GM21737 (cell line): ENCODE results near the gene CPLX1.
"Not testable (repeated sequence)": the region's sequence is repeated elsewhere in the genome, so short reads cannot be mapped to it uniquely, and the experiment has no call there.

Experiments used
- ATAC-seq: cut with Tn5 transposase; IDR thresholded peaks from one replicate; pipeline ENCODE4 v1.9.1; 2021; ENCODE audit warnings: mild to moderate bottlenecking, moderate library complexity; ENCODE audit not compliant: unreplicated experiment

CPLX1 gene

DNA sequence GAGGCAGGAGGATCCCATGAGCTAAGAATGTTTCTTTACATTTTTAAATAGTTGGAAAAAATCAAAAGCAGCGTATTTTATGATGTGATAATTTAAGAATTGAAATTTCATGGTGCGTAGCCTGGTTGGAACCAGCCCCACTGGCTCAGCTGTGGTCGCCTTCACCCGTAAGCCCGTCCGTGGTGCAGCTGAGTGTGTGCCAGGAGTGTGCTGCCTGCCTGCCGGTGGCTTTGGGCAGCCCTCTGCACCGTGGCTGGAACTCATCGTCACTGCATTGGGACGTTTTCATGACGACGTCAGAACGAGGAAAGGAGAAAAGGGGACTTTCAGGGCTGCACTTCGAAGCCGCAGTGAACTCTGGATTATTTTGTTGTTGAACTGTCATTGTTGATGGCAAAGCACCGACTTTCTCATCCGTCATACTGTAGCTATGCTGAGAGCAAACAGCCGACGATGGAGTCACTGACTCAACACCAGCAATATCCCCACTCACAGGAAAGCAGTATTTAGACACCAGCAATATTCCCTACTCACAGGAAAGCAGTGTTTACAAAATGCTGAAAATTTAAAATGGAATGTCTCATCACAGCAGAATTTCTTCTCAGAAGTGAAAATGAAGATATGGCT is 85.2 kb downstream of the CPLX1 start:
- no peak for ATAC-seq

DNA sequence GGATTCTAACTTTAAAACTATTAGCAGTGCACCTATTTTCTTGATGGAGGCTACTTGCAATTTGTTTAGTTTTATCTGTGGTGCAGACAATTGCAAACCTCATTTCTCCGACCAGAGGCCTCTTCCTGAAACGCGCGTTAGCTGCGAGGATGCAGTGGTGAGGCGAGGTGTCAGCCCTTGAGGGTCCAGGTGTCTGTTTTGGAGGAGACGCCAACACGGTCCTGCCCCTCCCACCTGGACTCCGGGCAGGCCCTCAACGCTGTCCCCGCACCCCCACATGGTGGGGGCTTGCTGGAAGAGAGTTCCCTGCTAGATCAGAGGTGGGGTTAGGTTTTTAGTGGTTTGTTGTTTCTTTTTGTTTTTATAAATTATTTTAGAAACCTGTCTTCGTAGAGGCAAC is 85.9 kb downstream of the CPLX1 start:
- no peak for ATAC-seq

- ATAC-seq = no peak
Observed at GRCh38 chr4:739569-739968, 86.4 kb downstream of the CPLX1 start.

DNA sequence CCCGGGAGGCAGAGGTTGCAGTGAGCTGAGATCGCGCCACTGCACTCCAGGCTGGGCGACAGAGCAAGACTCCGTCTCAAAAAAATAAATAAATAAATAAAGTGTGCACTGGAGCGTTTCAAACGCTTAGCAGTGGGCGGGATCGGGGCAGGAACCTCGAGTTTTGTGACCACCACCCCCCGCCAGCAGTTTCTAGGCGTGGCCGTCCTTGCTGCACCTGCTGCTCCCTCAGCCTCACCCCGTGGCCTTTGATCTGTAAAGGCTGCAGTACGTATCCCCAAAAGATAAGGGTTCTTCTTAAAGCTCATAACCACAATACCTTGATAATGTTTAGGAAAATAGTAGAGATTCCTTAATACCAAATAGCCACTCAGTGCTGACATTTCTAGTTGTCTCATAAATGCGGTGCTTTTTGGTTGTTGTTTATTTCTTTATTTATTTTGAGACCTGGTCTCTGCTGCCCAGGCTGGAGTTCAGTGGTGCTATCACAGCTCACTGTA is 87.1 kb downstream of the CPLX1 start:
- no peak for ATAC-seq

GRCh38 chr4:736561-736960 is 89.4 kb downstream of the CPLX1 start:
- not testable (repeated sequence) for ATAC-seq

DNA sequence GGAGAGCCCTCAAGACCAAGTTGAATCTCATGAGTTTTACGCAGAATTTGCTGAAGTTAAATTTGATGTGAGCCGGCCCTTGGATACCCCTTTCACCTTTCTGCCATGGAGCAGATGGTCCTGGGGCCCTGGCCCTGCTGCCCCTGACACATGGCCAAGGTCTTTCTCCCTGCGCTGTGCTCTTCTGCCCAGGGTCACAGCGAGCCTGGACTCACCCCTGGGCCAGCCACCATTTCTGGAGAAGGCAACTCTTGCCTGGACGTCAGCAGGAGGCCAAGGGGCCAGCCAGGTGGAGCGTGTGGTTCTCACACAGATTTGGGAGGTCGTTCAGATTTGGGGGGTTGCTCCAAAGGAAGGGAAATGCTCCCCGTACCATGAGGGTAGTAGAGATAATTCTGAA is 90.3 kb downstream of the CPLX1 start:
- ATAC-seq = no peak
